Erythroblast (primary cell): ENCODE data around the gene SAMM50.

Experiments used
- GATA1 ChIP-seq: IDR thresholded peaks from 2 replicates; pipeline ENCODE4 v1.6.1; 2011; ENCODE audit warnings: low read depth, mild to moderate bottlenecking, control low read depth, low read length, moderate library complexity
- POLR2A ChIP-seq: IDR thresholded peaks from 2 replicates; pipeline ENCODE4 v1.6.1; 2011; ENCODE audit warnings: mild to moderate bottlenecking, low read length

DNA sequence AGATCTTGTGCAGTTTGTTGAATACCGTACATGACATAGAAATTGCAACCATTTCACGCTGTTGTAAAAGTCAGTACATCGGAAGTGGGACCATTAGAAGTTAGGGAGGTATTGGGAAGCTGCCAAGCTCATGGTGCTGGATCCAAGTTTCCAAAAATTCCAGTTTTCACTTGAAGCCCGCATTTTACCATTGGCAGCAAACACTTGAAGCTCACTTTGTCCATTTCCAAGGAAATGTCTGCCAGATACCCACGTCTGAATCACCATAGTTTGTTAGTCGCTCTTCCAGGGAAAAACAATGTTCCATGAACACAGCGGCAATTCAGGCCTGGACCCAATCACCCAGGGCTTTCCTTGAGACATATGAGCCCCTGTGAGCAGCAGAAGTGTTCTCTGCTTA, 46.3 kb downstream of the SAMM50 start:
- TF ChIP-seq POLR2A = no peak
- TF ChIP-seq GATA1 = no peak
